Choroid plexus epithelial cell (primary cell): ENCODE data around the gene DAPP1.
A peak's percentile ranks its signal among the peaks of the same experiment; 100 is the strongest.
"Not testable (repeated sequence)": the region's sequence is repeated elsewhere in the genome, so short reads cannot be mapped to it uniquely, and the experiment has no call there.

Experiments used
- DNase-seq: peaks from one replicate; pipeline ENCODE4 v3.0.0-alpha.2; 2010; ENCODE audit warnings: low read depth
- H3K4me3 ChIP-seq: 2 replicates; pipeline ENCODE4 v1.5.1; 2011; ENCODE audit warnings: low read depth, mild to moderate bottlenecking, control low read depth, low read length, moderate library complexity
- TF ChIP-seq, protein P1 (sequence below): conservative IDR thresholded peaks from 2 replicates; pipeline ENCODE4 v1.5.1; 2011; ENCODE audit warnings: low read depth, mild to moderate bottlenecking, control low read depth, inconsistent platforms, low read length, moderate library complexity

DAPP1 gene

DNA sequence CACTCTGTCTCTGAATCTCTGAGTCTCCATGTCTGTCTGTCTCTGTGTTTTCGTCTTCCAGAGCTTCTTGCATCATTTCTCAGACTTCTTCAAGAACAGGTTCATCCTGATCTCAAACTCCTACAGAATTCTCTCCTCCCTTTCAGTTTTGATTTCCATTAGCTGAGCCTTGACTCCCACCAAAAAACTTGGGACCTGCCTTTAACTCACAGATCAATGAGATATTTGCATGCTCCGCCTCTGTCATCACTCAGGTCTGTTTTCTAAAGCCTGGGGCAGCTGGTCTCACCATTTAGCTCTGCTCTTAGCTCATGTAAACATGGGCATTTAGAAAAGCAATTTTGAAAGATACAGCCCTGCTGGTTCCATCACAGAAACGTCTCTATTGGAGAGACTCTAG, 8.6 kb downstream of the DAPP1 start:
- TF ChIP-seq, protein P1, sequence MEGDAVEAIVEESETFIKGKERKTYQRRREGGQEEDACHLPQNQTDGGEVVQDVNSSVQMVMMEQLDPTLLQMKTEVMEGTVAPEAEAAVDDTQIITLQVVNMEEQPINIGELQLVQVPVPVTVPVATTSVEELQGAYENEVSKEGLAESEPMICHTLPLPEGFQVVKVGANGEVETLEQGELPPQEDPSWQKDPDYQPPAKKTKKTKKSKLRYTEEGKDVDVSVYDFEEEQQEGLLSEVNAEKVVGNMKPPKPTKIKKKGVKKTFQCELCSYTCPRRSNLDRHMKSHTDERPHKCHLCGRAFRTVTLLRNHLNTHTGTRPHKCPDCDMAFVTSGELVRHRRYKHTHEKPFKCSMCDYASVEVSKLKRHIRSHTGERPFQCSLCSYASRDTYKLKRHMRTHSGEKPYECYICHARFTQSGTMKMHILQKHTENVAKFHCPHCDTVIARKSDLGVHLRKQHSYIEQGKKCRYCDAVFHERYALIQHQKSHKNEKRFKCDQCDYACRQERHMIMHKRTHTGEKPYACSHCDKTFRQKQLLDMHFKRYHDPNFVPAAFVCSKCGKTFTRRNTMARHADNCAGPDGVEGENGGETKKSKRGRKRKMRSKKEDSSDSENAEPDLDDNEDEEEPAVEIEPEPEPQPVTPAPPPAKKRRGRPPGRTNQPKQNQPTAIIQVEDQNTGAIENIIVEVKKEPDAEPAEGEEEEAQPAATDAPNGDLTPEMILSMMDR, result no peak
- no peak for DNase-seq
- H3K4me3 ChIP-seq, result no peak overlapping the region

DNA sequence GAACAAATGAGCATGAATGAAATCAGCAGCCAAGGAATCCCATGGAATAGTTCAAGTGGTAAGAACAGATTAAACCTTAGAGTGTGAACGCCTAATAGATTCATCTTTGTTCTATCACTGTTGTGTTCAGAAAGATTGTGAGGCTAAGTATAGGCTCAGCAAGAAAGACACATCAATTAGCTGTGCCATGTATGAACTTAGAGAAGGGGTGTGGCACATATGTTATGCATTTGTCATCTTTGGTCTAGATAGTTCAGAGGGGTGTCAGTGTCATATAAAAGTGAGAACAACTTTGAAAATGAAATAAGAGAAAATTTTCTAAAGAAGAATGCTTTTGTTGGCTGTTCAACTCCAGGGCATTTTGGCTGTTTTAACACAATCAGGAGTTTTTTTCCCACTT, 9.4 kb downstream of the DAPP1 start:
- H3K4me3 ChIP-seq, result no peak overlapping the region
- TF ChIP-seq, protein P1, result no peak
- DNase-seq, result no peak

DNA sequence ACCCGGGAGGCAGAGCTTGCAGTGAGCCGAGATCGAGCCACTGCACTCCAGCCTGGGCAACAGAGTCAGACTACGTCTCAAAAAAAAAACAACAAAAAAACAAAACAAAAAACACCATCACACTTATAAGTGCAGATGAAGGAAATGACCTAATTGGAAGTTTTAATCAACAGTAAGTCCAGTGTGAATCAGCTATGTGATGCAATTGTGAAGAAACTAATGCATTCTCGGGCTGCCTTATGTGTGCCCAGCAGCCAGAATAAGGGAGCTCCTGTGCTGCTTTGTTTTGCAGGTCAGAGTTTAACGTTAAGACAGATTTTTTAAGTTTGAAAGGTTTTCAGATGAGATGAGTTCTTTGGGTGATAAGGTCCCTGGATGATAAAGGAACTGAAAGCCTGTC, 10.8 kb downstream of the DAPP1 start:
- no peak overlapping the region for H3K4me3 ChIP-seq
- TF ChIP-seq, protein P1, result no peak
- DNase-seq, result peak; percentile 2

DNA sequence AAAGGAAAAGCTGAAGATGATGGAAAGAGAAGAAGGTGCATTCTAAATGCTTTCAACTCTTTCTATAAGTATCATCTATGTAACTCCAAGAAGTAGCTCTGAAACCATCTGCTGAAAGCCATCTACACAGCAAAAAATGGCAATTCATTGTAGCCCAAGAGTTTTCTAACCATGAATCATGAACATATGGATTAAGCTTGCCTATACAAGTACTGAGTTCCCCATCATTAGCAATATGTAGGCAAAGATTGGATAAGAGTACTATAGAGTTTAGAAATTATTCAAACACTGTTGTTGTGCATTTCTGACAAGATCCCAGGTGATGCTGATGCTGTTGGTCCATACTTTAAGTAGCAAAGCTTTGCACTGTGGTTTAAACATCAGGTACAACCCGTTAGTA, 11.2 kb downstream of the DAPP1 start:
- DNase-seq, result no peak
- TF ChIP-seq, protein P1, result no peak
- H3K4me3 ChIP-seq, result no peak overlapping the region

DNA sequence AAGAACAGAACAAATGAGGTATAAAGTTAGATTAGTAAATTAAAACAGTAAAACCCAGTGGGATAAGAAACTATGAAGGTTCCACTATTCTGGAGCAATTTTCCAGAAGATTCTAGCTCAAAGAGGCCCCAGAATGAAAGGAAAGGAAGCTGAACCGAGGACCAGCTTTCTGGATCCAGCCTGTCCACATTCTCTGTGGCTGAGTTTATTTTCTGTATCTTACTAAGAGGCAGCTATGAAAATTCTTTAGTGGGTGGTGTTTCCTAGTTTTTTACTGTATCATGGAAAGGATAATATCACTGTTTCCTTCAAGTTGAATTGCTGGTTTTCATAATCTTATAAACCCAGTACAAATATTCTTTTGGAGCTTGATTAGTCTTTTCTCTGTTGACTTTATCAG, 11.8 kb downstream of the DAPP1 start:
- no peak for DNase-seq
- no peak overlapping the region for H3K4me3 ChIP-seq
- TF ChIP-seq, protein P1, result no peak

DNA sequence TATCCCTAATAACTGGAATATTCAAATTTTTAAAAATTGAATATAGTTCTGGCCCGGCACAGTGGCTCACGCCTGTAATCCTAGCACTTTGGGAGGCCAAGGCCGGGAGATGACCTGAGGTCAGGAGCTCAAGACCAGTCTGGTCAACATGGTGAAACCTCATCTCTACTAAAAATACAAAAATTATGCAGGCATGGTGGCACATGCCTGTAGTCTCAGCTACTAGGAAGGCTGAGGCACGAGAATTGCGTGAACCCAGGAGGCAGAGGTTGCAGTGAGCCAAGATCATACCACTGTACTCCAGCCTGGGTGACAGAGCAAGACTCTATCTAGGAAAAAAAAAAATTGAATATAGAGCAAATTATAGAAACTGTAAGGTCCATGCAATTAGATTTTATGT, 13.4 kb downstream of the DAPP1 start:
- DNase-seq, H3K4me3 ChIP-seq: not testable (repeated sequence)

DNA sequence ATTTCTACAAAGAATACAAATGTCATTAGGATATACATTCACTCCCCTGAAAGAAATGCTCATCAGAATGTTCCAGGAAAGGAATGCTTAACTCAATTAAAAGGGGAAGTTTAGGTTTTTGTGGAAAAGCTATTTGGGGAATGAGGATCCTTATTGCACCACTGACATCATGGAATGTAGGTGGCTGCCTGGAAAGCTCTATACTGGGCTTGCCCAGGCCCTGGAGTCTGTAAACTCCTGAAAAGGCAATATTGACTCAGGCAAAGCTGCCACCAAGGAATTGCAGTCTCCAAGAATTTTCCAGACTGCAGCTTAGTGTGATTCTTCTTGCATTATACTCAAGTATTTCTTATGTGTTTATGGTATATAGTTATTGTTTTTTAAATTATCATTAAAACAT, 15.7 kb downstream of the DAPP1 start:
- TF ChIP-seq, protein P1, result no peak
- no peak overlapping the region for H3K4me3 ChIP-seq
- no peak for DNase-seq

DNA sequence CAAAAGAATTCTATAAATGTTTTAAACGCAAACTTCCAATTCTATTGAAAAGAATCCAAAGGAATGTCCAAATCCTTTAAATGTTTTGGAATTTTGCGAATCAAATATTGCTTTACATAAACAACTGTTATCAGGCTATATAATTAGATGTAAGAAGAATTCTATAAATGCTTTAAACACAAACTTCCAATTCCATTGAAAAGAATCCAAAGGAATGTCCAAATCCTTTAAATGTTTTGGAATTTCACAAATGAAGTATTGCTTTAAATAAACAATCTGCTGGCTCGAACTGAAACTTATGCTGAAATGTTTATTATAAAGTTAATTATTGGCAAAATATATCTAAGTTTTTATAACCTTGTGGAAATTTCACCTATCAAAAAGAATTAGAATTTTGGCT, 16.1 kb downstream of the DAPP1 start:
- TF ChIP-seq, protein P1, result no peak
- no peak for DNase-seq
- H3K4me3 ChIP-seq, result no peak overlapping the region
